H1 (cell line): ENCODE measurements around the gene QSOX1. TPM values are rescaled to one million over a fixed set of nuclear protein-coding genes. Genes with fewer than 3 reads are reported as not detected.

Experiments used
- ATF3 ChIP-seq: IDR thresholded peaks from 2 replicates; pipeline ENCODE4 v1.6.1; 2011; ENCODE audit warnings: low read depth, mild to moderate bottlenecking, low read length; ENCODE audit not compliant: insufficient read depth
- BCL11A ChIP-seq, 2 experiments: IDR thresholded peaks; one replicate each; pipeline ENCODE4 v1.6.1; 2011; ENCODE audit warnings: low read depth in 2 of 2, low read length in 2 of 2, mild to moderate bottlenecking in 2 of 2
- CREB1 ChIP-seq: IDR thresholded peaks from 2 replicates; pipeline ENCODE4 v1.6.1; 2012; ENCODE audit warnings: inconsistent platforms
- SAP30 ChIP-seq: fragments of 300-600 bp; sonication (generic); IDR thresholded peaks from 2 replicates; pipeline ENCODE4 v1.7.1; 2012; ENCODE audit warnings: low read length, moderate library complexity, mild to moderate bottlenecking, inconsistent platforms; ENCODE audit not compliant: insufficient read depth, insufficient replicate concordance
- SIN3A ChIP-seq, 2 experiments: IDR thresholded peaks in 1 of 2; conservative IDR thresholded peaks in 1 of 2; 2 replicates each; pipeline ENCODE4 v1.6.1; 2011 to 2012; ENCODE audit warnings: low read length in 2 of 2, improper control_type of control experiment in 1 of 2, low read depth in 1 of 2, mild to moderate bottlenecking in 1 of 2
- TAF1 ChIP-seq: IDR thresholded peaks from 2 replicates; pipeline ENCODE4 v1.6.1; 2011; ENCODE audit warnings: mild to moderate bottlenecking, low read depth, low read length
- polyA plus RNA-seq, 7 experiments: library from polyadenylated mRNA; depleted of rRNA in 3 of 7; stranded (reverse) in 5 of 7; unstranded in 2 of 7; fragments of >200 nt in 5 of 7; fragments of 200-250 nt in 2 of 7; gene quantifications; 1 replicate in 5 of 7; 2 replicates in 1 of 7; 4 replicates in 1 of 7; pipeline versions ENCODE4 v1.2.1 to v1.2.3, GENCODE V29; 2011 to 2013; ENCODE audit warnings: missing spikeins in 2 of 7, mixed read lengths in 2 of 7
- total RNA-seq: library from RNA; stranded (reverse); fragmentation: NEBNext Ultra II Directional; extraction: Animal tissue kit (Norgen Biotek cat#: 25700); gene quantifications from 2 replicates; pipeline ENCODE4 v1.2.1, GENCODE V29; 2021

The QSOX1 gene
- total and polyA plus RNA-seq, 2 of the 8 experiments (the other 6 are each of a cell fraction or from before 2014, with no cell fraction given), result 97.7 to 123 TPM

GRCh38 chr1:180249725-180250498, 95.2 kb downstream of the QSOX1 start (continued):
- no peak for TF ChIP-seq ATF3
- TF ChIP-seq SAP30, result no peak
- no peak for TF ChIP-seq TAF1
- no peak for TF ChIP-seq CREB1
- TF ChIP-seq SIN3A (conservative IDR thresholded peaks at IDR 0.05 in 1 of 2, IDR thresholded peaks at IDR 0.05 in 1 of 2; ENCODE audit: low read depth in 1 of 2, low read length in 2 of 2), result no peak
- no peak for TF ChIP-seq BCL11A (IDR thresholded peaks at IDR 0.05; ENCODE audit: low read depth in 2 of 2, low read length in 2 of 2)
- TF ChIP-seq, all 59 proteins: peak for 0
